B cell (primary cell): ENCODE measurements around the gene POC1B. TPM values are rescaled to one million over a fixed set of nuclear protein-coding genes. Genes with fewer than 3 reads are reported as not detected.

Experiments used
- ATAC-seq: fragments of 200-7000 bp; cut with Tn5 transposase; one replicate; pipeline ENCODE4 v1.10.0; 2021; ENCODE audit warnings: low read depth, mild to moderate bottlenecking, moderate number of reproducible peaks, moderate library complexity
- CTCF ChIA-PET: fragments of 350-600 bp; sonication (Branson Sonifier 250); formaldehyde crosslinking; loops from one replicate; lab custom pipeline; 2021; ENCODE audit warnings: antibody characterized with exemption, inconsistent platforms; lab: Charles Lee
- POLR2A ChIA-PET: fragments of 350-600 bp; sonication (Branson Sonifier 250); formaldehyde crosslinking; loops from one replicate; lab custom pipeline; 2021; ENCODE audit warnings: antibody characterized with exemption; lab: Charles Lee
- DNase-seq: peaks from one replicate; pipeline ENCODE4 v3.0.0; 2013
- H2AFZ ChIP-seq: 2 replicates; pipeline ENCODE4 v1.6.1; 2012; ENCODE audit warnings: mild to moderate bottlenecking, low read depth, low read length; ENCODE audit not compliant: insufficient read depth, poor library complexity, severe bottlenecking
- H3K27ac ChIP-seq, 2 donors: 1 replicate in 1 of 2; 2 replicates in 1 of 2; pipeline ENCODE4 v1.5.1; 2012 to 2013; ENCODE audit warnings: low read length in 2 of 2, mild to moderate bottlenecking in 2 of 2, moderate library complexity in 1 of 2
- H3K27me3 ChIP-seq, 4 experiments: fragments of 200-600 bp in 1 of 4; sonication (generic) in 1 of 4; replicated peaks in 1 of 4; 1 replicate in 2 of 4; 2 replicates in 2 of 4; pipeline versions ENCODE4 v1.6.1 to v1.7.0; 2013 to 2016; ENCODE audit warnings: low read length in 3 of 4, mild to moderate bottlenecking in 2 of 4, mixed read lengths in 1 of 4, moderate library complexity in 1 of 4; ENCODE audit not compliant: insufficient read depth in 4 of 4, control insufficient read depth in 3 of 4; ENCODE audit errors: control extremely low read depth in 1 of 4
- H3K36me3 ChIP-seq, 2 experiments: replicated peaks in 1 of 2; 1 replicate in 1 of 2; 2 replicates in 1 of 2; pipeline versions ENCODE4 v1.6.1 to v1.7.1; 2013; ENCODE audit warnings: low read length in 1 of 2; ENCODE audit not compliant: insufficient read depth in 2 of 2, control insufficient read depth in 1 of 2; ENCODE audit errors: control extremely low read depth in 1 of 2, extremely low read depth in 1 of 2
- H3K4me1 ChIP-seq, 2 donors: fragments of 200-600 bp in 1 of 2; sonication (generic) in 1 of 2; 1 replicate in 1 of 2; 2 replicates in 1 of 2; pipeline versions ENCODE4 v1.5.1 to v1.6.1; 2013 to 2017; ENCODE audit warnings: low read length in 2 of 2; ENCODE audit not compliant: control insufficient read depth in 2 of 2, insufficient read depth in 2 of 2
- H3K4me2 ChIP-seq: replicated peaks from 2 replicates; pipeline ENCODE3; 2012; ENCODE audit warnings: mild to moderate bottlenecking, low read depth, low read length; ENCODE audit not compliant: poor library complexity, severe bottlenecking
- H3K4me3 ChIP-seq, 5 experiments: fragments of 200-600 bp in 1 of 5; sonication (generic) in 1 of 5; 1 replicate in 3 of 5; 2 replicates in 2 of 5; pipeline versions ENCODE4 v1.5.1 to v1.7.0; 2011 to 2016; ENCODE audit warnings: low read length in 4 of 5, mild to moderate bottlenecking in 4 of 5, low read depth in 2 of 5, control low read depth in 1 of 5, moderate library complexity in 1 of 5; ENCODE audit not compliant: insufficient read depth in 1 of 5; ENCODE audit errors: control extremely low read depth in 1 of 5, extremely low read depth in 1 of 5
- H3K79me2 ChIP-seq: fragments of 200-600 bp; sonication (generic); one replicate; pipeline ENCODE4 v1.6.0; 2016; ENCODE audit warnings: low read length; ENCODE audit not compliant: control insufficient read depth, insufficient read depth
- H3K9ac ChIP-seq: fragments of 200-600 bp; sonication (generic); 2 replicates; pipeline ENCODE4 v1.6.1; 2017; ENCODE audit warnings: mild to moderate bottlenecking, low read length, moderate library complexity
- H3K9me3 ChIP-seq, 3 donors: one replicate each; pipeline versions ENCODE4 v1.6.1 to v1.7.1; 2013; ENCODE audit warnings: low read length in 2 of 3; ENCODE audit not compliant: control insufficient read depth in 2 of 3, insufficient read depth in 1 of 3; ENCODE audit errors: control extremely low read depth in 1 of 3
- H4K20me1 ChIP-seq: 2 replicates; pipeline ENCODE4 v1.6.0; 2012; ENCODE audit warnings: mild to moderate bottlenecking, low read length; ENCODE audit not compliant: insufficient read depth, control insufficient read depth, poor library complexity, severe bottlenecking
- H3K27ac Mint-ChIP-seq: one replicate; pipeline ENCODE4 v1.8.0; 2021; ENCODE audit warnings: mixed read lengths
- H3K27me3 Mint-ChIP-seq: one replicate; pipeline ENCODE4 v1.8.0; 2021; ENCODE audit warnings: mixed read lengths
- H3K4me1 Mint-ChIP-seq: one replicate; pipeline ENCODE4 v1.8.0; 2021; ENCODE audit warnings: mixed read lengths
- H3K4me3 Mint-ChIP-seq: one replicate; pipeline ENCODE4 v1.8.0; 2021; ENCODE audit warnings: mixed read lengths
- H3K9me3 Mint-ChIP-seq: one replicate; pipeline ENCODE4 v1.8.0; 2022; ENCODE audit warnings: mixed read lengths; ENCODE audit not compliant: insufficient read depth
- CTCF ChIP-seq: fragments of 200-600 bp; IDR thresholded peaks from one replicate; pipeline ENCODE4 v1.8.0; 2022; ENCODE audit warnings: antibody characterized with exemption, mild to moderate bottlenecking
- EZH2 ChIP-seq: IDR thresholded peaks from 2 replicates; pipeline ENCODE4 v1.6.1; 2012; ENCODE audit warnings: borderline replicate concordance, low read depth, mild to moderate bottlenecking, moderate library complexity, low read length; ENCODE audit not compliant: insufficient read depth, poor library complexity, severe bottlenecking
- WGBS: methylation state at CpG from one replicate; pipeline ENCODE4 v1.1.5; 2013; ENCODE audit warnings: missing lambda C conversion rate; ENCODE audit not compliant: insufficient coverage; 5-methylcytosine and 5-hydroxymethylcytosine counted together
- intact Hi-C: fragments of 100-400 bp; cut with micrococcal nuclease; formaldehyde crosslinking; loops from one replicate; pipeline ENCODE4 v1.10.0; 2022
- polyA plus RNA-seq: library from polyadenylated mRNA; depleted of rRNA; stranded (reverse); fragments of >200 nt; gene quantifications from 2 replicates; pipeline ENCODE4 v1.2.3, GENCODE V29; 2012
- total RNA-seq, 2 donors: library from RNA; stranded (reverse); fragments of 120-200 nt in 1 of 2; gene quantifications; 1 replicate in 1 of 2; 2 replicates in 1 of 2; pipeline versions ENCODE4 v1.2.3 to v1.2.4, GENCODE V29; 2013 to 2022

The POC1B gene
- total and polyA plus RNA-seq, 2 donors (not counting 1 experiment from before 2014, with no cell fraction given), result 12.0 to 39.5 TPM

GRCh38 chr12:89476904-89477595 is 48.8 kb downstream of the POC1B start:
- intact Hi-C loops, result no loop called here
- Histone ChIP-seq H3K36me3 (peaks cover 0 to 3% of the 10 kb centered on the region in 2 experiments), H4K20me1 (no peaks in the 10 kb centered on the region), H3K4me2 (no peak overlapping the region), H2AFZ (no peak overlapping the region), H3K9me3 (no peaks in the 10 kb centered on the region), H3K4me1 (no peaks in the 10 kb centered on the region), H3K27me3 (no peaks in the 10 kb centered on the region), H3K27ac (no peak overlapping the region), H3K9ac (no peak overlapping the region), H3K79me2 (no peaks in the 10 kb centered on the region), H3K4me3 (no peak overlapping the region)
- DNase-seq (no peak), ATAC-seq (no peak)
- no peak overlapping the region for H3K27ac Mint-ChIP-seq
- no peak overlapping the region for H3K4me3 Mint-ChIP-seq
- ChIA-PET POLR2A (no interaction called here), CTCF (interaction anchor here (1.6 kb wide), 1 partner anchor 458 kb away, joined by 4 read pairs; no protein-coding TSS in a partner anchor)
- no peak for TF ChIP-seq CTCF
- no peak for TF ChIP-seq EZH2
- H3K27me3 Mint-ChIP-seq, result no peaks in the 10 kb centered on the region
- WGBS, result 100% methylated on average over 1 of the region's 4 CpGs
- no peaks in the 10 kb centered on the region for H3K9me3 Mint-ChIP-seq
- peaks cover 9% of the 10 kb centered on the region for H3K4me1 Mint-ChIP-seq

DNA sequence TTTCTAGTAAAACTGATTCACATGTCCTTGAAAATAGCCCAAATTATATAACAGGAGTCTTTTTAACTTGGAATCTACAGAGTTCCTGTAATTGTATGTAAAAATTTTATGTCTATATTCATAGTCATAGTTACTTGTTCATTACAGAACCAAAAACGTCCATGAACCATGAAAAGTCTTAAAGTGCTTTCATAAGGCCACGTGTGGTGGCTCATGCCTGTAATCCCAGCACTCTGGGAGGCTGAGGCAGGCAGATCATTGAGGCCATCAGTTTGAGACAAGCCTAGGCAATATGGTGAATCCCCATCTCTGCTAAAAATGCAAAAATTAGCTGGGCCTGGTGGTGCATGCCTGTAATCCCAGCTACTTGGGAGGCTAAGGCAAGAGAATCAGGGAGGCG is 49.6 kb downstream of the POC1B start:
- Histone ChIP-seq H2AFZ (no peak overlapping the region), H3K36me3 (peaks cover 0 to 3% of the 10 kb centered on the region in 2 experiments), H4K20me1 (no peaks in the 10 kb centered on the region), H3K4me2 (no peak overlapping the region), H3K4me1 (no peaks in the 10 kb centered on the region), H3K27ac (no peak overlapping the region), H3K4me3 (no peak overlapping the region), H3K79me2 (no peaks in the 10 kb centered on the region), H3K9me3 (no peaks in the 10 kb centered on the region), H3K9ac (no peak overlapping the region), H3K27me3 (no peaks in the 10 kb centered on the region)
- CTCF ChIA-PET, result no interaction called here
- Mint-ChIP-seq H3K4me3 (no peak overlapping the region), H3K27ac (no peak overlapping the region), H3K4me1 (peaks cover 9% of the 10 kb centered on the region), H3K27me3 (no peaks in the 10 kb centered on the region), H3K9me3 (no peaks in the 10 kb centered on the region)
- WGBS, result 90% methylated on average over 2 of the region's 3 CpGs
- TF ChIP-seq CTCF (no peak), EZH2 (no peak)
- ATAC-seq (no peak), DNase-seq (no peak)
- POLR2A ChIA-PET, result no interaction called here
- intact Hi-C loops, result no loop called here
